GM18520 (cell line): ENCODE measurements around the gene SPATA16.
"Not testable (repeated sequence)": the region's sequence is repeated elsewhere in the genome, so short reads cannot be mapped to it uniquely, and the experiment has no call there.

ENCODE experiments used
- ATAC-seq: cut with Tn5 transposase; IDR thresholded peaks from one replicate; pipeline ENCODE4 v1.9.1; 2021; ENCODE audit not compliant: unreplicated experiment

Gene SPATA16

GRCh38 chr3:172903642-172904320 lies 237.3 kb downstream of the SPATA16 start:
- ATAC-seq: no peak

- no peak for ATAC-seq
Measured at GRCh38 chr3:172892158-172892557, 248.9 kb downstream of the SPATA16 start.

- ATAC-seq: no peak
Measured at GRCh38 chr3:172885704-172886103, 255.3 kb downstream of the SPATA16 start.

- no peak for ATAC-seq
Measured at GRCh38 chr3:172882563-172882962, 258.5 kb downstream of the SPATA16 start.

- ATAC-seq: not testable (repeated sequence)
Measured at GRCh38 chr3:172879381-172879780, 261.7 kb downstream of the SPATA16 start.

GRCh38 chr3:172877011-172877410 lies 264.0 kb downstream of the SPATA16 start:
- ATAC-seq: no peak

GRCh38 chr3:172876297-172876696 lies 264.7 kb downstream of the SPATA16 start:
- ATAC-seq: no peak

- ATAC-seq: no peak
Measured at GRCh38 chr3:172875039-172875438, 266.0 kb downstream of the SPATA16 start.

- no peak for ATAC-seq
Measured at GRCh38 chr3:172869784-172870518, 271.1 kb downstream of the SPATA16 start.

- no peak for ATAC-seq
Measured at GRCh38 chr3:172869368-172869771, 271.7 kb downstream of the SPATA16 start.

GRCh38 chr3:172868582-172869200 lies 272.3 kb downstream of the SPATA16 start:
- ATAC-seq: no peak

GRCh38 chr3:172866726-172867350 lies 274.2 kb downstream of the SPATA16 start:
- not testable (repeated sequence) for ATAC-seq

GRCh38 chr3:172859041-172859440 lies 282.0 kb downstream of the SPATA16 start:
- ATAC-seq: no peak

- ATAC-seq: no peak
Measured at GRCh38 chr3:172856795-172857742, 284.0 kb downstream of the SPATA16 start.

- no peak for ATAC-seq
Measured at GRCh38 chr3:172855037-172855436, 286.0 kb downstream of the SPATA16 start.

- ATAC-seq: no peak
Measured at GRCh38 chr3:172853921-172854666, 286.9 kb downstream of the SPATA16 start.

GRCh38 chr3:172853005-172853404 lies 288.0 kb downstream of the SPATA16 start:
- ATAC-seq: no peak

- ATAC-seq: no peak
Measured at GRCh38 chr3:172848910-172849309, 292.1 kb downstream of the SPATA16 start.

- ATAC-seq: no peak
Measured at GRCh38 chr3:172847292-172847691, 293.7 kb downstream of the SPATA16 start.

- ATAC-seq: no peak
Measured at GRCh38 chr3:172846706-172847105, 294.3 kb downstream of the SPATA16 start.
